Cardiac fibroblast (primary cell): Measurements from ENCODE around the gene KDSR.

ENCODE experiments used
- DNase-seq, 2 donors: peaks; one replicate each; pipeline versions ENCODE4 v3.0.0 to v3.0.0-alpha.2; 2010; ENCODE audit warnings: low read depth in 2 of 2
- H3K4me3 ChIP-seq, 2 donors: replicated peaks in 1 of 2; 1 replicate in 1 of 2; 2 replicates in 1 of 2; pipeline ENCODE4 v1.5.1; 2011; ENCODE audit warnings: low read depth in 2 of 2, low read length in 2 of 2, mild to moderate bottlenecking in 2 of 2, moderate library complexity in 1 of 2
- TF ChIP-seq, protein P1 (sequence below): IDR thresholded peaks from one replicate; pipeline ENCODE4 v1.5.1; 2011; ENCODE audit warnings: low read depth, mild to moderate bottlenecking, low read length, inconsistent platforms

The KDSR gene

DNA sequence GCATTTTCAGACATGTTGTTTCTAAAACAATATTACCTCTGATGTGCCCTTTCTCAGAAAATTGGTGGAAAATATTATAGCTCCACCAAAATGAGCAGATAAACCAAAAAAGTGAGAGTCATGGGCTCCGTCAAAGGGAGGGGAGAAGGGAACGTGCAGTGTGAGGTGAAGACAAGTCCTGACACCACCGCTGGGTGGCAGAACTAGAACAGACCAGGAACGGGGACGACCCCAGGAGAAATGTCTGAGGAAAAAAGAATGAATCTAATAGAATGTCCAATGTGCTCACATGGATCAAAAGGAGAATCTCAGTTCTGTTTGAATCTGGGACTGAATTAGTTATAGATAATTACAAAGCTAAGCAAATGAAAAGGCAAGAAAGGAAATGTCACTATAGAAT is 24.8 kb downstream of the KDSR start:
- TF ChIP-seq, protein P1, sequence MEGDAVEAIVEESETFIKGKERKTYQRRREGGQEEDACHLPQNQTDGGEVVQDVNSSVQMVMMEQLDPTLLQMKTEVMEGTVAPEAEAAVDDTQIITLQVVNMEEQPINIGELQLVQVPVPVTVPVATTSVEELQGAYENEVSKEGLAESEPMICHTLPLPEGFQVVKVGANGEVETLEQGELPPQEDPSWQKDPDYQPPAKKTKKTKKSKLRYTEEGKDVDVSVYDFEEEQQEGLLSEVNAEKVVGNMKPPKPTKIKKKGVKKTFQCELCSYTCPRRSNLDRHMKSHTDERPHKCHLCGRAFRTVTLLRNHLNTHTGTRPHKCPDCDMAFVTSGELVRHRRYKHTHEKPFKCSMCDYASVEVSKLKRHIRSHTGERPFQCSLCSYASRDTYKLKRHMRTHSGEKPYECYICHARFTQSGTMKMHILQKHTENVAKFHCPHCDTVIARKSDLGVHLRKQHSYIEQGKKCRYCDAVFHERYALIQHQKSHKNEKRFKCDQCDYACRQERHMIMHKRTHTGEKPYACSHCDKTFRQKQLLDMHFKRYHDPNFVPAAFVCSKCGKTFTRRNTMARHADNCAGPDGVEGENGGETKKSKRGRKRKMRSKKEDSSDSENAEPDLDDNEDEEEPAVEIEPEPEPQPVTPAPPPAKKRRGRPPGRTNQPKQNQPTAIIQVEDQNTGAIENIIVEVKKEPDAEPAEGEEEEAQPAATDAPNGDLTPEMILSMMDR = peak; percentile 50
- no peak overlapping the region for H3K4me3 ChIP-seq
- peak; percentile 50 to 57 for DNase-seq

- TF ChIP-seq, protein P1 = peak; percentile 51
- no peak overlapping the region for H3K4me3 ChIP-seq
- DNase-seq = peak; percentile 56 to 58
Measured at GRCh38 chr18:63339920-63340484, 27.0 kb downstream of the KDSR start.

- peak; percentile 80 to 96 for DNase-seq
- no peak overlapping the region for H3K4me3 ChIP-seq
- TF ChIP-seq, protein P1 = no peak
Measured at GRCh38 chr18:63336366-63337099, 30.5 kb downstream of the KDSR start.

DNA sequence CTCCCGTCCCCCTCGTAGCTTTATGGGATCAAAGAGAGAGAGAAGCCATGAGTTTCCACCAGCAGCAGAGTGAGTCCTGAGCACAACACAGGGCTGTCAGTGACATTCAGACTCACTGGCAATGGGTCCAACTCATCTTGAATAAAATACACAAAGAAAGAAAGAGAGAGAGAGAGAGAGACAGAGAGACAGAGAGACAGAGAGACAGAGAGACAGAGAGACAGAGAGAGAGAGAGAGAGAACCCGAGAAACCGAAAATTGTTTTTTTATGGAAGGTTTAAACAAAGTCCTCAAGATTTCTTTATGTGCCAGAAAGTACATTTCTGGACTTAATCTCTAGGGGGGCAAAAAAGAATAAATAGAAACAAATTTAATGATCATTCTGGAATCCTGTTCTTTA is 35.9 kb downstream of the KDSR start:
- TF ChIP-seq, protein P1 = no peak
- no peak for DNase-seq

DNA sequence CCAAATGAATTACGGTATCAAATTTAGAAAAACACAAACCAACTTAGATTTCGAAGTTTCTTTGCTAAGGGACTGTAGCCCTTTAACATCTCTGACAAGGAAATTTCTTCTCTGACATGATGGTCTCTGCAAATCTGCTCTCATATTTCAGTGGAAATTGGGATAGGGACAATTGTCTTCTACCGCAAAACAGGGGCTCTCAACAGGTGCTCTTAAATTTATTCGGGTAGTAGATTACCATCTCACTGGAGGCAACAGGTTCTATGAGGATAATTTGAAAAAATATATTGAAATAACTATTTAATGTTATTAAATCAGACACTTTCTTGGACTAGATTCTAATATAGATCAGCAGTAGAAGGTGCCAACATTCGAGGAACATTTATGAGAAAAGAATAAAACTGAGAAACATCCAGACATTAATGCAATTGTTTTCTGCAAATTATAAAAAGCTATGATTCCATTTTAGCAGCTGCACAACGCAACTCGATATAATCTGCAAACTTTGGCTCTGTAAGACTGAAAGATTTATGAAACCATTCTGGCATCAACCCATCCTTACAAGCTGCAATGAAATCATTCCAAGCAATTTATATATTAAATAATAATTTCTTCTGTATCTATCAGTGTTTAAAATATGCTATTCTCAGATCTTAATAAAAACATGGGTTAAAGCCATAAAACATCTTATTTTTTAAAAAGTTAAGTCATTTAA is 37.4 kb downstream of the KDSR start:
- no peak for DNase-seq
- TF ChIP-seq, protein P1 = no peak
- H3K4me3 ChIP-seq = no peak overlapping the region

More for the DNA sequence above, 35.9 kb downstream of the KDSR start:
- H3K4me3 ChIP-seq = no peak overlapping the region

DNA sequence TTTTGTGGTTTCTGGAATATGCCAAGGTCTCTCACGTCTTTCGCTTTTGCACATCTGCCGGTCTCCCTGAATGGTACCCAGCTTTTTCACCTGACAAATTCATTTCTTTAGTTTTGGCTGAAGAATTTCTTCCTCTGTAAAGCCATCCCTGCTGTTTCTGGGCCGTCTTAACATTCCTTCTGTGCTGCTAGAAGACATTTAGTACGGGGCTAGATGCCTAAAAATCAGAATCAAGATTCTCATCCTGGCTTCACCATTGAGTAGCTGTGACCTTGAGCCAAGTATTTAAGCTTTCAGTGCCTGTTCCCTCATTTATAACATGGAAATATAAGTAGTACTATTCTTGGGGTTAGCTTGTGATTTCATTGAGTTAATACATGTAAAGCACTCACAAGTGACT is 41.0 kb downstream of the KDSR start:
- TF ChIP-seq, protein P1 = no peak
- H3K4me3 ChIP-seq = no peak overlapping the region
- DNase-seq = no peak
